Measurements from ENCODE around the gene H1-8.

Gene H1-8

DNA sequence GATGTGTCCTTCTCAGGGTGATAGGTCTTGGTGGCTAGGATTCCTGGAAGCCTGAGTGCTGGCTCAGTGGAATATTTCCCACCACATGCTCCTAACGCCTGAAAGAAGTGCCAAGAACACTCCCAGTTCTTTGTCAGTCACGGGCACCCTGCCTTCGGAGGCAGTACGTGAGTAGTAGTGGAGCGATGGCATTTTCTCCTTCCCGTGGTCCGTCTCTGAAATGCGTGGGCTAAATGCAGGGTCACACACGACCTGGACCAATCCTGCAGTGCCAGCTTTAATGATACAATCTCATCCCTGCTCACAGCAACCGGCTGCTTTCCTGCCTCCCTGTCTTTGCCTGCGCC lies 14.5 kb downstream of the H1-8 start:
- DNase-seq = no peak

DNA sequence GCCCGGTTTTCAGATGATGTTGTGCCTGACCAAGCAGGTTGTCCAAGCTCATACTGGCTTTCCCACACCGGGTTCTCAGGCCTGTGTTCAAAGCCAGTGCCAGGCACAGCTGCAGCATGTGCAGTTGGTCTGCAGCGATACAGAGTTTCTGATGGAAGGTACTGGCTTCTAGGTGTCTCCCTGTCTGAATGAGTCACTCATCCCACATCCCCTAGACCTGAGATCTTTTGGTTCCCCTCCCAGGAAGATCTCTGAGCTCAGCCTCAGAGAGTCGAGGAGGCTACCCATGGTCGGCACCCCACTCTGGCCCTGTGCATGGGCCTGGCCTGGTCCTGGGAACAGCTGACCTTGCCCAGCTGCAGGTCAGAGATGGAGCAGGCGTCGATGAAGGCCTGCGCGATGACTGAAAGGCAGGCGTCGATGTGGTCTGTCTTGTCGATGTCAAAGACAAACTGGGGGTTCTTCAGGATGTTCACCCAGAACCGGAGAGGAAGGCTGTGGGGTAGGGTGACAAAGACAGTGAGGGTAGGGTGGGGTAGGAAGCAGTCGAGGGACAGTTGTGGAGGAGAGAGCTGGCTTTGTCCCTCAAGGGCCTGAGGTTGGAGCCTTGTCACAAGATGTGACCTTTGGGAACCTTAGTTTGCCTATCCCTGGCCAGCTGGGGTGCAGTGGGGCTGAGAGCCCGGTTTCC lies 15.3 kb downstream of the H1-8 start:
- DNase-seq = no peak

DNA sequence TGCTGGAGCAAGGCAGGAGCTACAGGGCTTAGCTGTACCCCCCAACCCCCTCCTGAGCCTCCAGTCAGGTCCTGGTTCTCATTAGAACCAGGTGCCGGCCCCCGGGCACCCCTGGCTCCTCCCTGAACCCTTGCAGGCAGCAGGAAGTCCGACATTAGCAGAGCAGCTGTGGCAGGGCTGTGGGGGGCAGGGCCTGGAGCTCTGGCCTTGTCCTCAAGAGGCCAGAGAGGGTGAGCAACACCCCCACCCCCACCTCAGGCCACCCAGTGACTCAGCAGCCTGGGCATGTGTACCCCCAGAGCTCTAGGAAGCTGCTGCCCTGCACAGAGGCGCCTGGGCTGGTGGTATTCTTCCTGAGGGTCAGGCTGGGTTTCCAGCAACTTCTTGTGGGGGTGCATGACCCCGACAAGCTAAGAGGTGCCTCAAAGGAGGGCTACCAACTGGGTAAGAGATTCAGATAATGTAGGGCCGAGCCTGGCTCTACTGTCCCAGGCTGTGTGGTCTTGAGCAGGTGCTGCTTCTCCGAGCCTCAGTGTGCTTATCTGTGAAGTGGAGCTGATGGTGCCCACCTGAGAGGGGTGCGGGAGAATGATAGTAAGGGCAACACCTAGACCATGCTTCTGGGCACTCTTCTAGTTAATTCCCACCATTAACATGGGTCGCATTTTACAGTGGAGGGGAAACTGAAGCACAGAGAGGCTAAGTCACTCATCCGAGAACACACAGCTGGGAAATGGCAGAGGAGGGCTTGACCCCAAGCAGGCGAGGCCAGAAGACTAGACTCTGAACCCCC lies 16.0 kb downstream of the H1-8 start:
- DNase-seq = no peak

DNA sequence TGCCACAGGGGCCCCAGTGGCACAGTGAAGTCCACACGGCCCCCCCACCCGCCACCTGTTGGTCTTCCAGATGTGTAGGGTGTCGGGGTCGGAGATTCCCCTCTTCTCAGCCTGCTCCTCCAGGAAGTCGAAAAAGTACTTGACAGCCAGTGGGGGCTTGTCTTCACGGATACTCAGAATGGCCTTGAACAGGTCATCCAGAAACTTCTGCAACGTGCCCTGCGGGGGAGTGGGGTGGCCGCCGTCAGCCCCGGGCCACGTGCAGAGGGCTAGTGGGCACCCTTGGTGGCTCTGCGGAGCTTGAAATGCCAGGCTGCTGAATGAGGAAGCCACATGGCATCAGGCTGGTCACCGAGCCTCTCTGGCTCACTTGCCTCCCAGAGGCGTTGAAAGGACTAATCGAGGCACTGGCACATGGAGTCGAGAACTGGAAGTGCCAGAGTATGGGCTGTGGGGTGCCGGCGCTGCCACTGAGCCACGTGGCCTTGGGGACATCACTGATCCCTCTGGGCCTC lies 16.6 kb downstream of the H1-8 start:
- DNase-seq = no peak

DNA sequence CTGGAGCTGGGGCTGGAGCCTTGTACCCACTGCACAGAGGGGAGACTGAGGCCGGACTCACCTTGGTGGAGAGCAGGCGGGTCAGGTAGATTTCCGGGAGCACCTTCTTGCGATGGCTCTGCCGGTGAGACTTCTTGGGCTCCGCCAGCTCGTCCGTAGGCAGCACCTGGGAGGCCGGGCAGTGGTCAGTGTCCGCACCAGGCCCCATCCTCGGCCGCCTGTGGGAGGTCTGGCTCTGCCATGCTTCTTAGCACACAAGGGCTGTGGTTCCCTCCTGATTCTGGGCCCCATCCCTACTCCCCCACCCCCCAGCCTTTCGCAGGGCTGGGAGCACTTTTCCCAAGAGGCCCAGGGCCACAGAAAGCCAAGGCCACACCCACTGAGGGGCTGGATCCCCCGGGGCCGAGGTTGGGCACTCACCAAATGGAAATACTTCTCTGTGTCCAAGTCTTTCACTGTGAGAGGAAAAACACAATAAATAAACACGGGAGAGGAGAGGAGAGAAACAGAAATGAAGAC lies 17.4 kb downstream of the H1-8 start:
- DNase-seq = no peak

DNA sequence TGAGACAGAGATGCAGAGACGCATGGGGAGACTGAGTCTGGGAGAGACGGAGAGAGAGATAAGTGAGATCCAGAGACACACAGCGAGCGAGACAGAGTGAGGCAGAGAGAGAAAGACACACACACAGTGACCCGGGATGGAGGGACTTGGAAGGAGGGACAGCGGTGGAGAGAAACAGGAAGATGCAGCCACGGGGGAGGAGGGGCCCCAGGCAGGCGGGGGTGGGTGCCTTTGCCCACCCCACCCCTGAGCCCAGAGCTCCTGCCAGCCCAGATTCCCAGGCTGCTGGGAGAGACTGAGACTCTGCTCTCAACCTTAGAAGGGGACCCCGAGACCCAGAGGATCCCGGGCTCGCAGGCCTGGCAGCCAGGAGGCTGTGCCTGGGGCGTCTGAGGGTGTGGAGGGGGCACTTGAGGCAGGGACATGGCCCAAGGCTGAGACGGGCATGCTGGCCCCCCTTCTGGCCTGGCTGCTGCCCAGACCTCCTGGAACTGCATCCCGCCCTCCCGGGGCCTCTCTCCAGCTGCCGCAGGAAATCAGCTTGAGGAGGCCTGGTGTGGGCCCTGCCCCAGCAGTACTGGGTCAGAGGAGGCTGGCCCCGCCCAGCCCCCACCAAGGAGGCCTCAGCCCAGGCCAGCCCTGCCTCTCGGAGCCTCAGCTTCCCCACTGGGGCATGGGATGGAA lies 18.1 kb downstream of the H1-8 start:
- DNase-seq = no peak

DNA sequence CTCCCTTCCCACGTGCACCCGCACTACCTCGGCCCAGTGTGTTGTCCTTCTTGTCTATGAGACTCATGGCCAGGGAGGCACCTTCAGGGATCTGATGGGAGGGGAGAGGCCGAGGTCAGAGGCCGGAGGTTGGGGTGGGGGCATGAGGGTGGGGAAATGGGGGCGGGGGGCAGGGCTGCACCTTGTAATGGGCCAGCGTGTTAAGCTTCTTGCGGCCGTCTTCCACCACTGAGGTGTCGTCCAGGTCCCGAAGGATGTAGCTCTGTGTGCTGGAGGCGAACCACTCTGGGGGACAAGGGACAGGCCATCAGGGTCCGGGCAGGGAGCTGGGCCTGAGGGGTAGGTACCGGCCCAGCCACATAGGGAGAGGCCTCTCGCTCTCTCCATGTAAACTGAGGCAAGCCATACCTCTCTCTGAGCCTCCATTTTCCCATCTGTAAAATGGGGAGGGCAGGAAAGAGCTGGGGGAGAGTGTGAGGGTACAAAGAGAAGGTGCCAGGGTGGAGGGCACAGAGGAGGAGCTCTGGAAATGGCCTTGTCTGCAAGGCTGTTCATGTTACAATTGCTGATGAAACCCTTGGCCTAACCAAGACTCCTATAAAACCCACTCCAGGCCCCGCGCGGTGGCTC lies 18.8 kb downstream of the H1-8 start:
- no peak for DNase-seq

DNA sequence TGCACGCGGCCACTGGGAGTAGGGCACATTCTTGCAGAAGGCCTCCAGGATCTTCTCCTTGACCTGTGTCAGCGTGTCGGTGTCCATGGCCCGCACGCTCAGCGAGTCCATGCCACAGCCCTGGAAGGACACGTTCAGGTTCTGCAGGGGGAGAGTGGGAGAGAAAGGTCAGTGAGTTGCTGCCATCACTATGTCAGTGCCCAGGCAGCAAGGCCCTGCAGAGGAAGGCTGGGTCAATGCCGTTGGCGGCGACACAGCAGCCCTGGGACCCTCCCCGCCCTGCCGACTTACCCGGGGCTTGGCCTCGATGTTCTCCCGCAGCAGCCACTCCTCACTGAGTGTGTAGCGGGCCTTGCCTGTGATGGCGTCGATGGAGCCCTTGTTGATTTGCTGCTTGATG lies 19.8 kb downstream of the H1-8 start:
- no peak for DNase-seq

DNA sequence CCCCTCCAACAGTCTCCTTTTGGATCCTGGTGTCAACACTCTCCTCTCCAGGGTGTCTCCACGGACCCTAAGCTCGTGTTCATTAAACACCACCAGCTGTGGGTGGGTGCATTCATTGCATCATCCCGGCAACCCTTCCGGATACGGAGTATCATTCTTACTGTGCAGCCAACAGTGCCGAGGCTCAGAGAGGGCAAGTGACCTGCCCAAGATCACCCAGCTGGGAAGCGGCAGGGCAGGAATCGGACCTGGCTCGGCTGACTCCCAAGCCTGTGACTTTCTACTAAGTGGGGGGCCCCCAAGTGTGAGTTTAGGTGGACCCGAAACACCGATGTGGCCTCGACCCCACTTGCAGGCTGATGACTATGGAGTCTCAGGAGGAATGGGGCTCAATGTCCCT lies 20.4 kb downstream of the H1-8 start:
- no peak for DNase-seq

DNA sequence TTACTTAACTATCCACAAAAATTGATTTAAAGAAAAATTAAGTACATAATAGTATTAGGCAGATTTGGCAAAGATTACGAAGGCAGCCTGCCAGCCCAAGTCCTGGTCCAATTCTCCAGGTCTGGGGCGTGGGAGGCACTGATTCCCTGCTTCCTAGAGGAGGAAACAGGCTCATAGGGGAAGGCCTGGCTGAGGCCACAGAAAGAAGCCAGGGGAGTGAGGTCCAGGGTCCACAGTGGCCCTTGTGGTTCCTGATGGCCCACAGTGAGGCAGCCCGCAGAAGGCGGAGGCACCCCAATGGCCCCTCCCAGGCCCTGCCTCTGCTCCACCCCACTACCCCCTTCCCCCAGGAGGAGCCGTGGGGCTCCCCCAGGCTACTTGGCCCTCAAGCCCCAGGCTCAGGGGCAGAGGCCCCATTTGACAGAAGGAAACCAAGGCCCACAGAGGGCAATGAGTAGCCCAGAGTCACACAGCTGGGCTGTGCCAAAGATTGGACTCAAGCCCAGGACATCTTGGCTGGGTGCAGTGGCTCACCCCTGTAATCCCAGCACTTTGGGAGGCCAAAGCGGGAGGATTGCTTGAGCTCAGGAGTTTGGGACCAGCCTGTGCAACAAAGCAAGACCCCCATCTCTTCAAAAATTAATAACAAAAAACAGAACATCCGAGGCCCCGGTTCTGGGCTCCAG lies 21.0 kb downstream of the H1-8 start:
- DNase-seq = no peak

DNA sequence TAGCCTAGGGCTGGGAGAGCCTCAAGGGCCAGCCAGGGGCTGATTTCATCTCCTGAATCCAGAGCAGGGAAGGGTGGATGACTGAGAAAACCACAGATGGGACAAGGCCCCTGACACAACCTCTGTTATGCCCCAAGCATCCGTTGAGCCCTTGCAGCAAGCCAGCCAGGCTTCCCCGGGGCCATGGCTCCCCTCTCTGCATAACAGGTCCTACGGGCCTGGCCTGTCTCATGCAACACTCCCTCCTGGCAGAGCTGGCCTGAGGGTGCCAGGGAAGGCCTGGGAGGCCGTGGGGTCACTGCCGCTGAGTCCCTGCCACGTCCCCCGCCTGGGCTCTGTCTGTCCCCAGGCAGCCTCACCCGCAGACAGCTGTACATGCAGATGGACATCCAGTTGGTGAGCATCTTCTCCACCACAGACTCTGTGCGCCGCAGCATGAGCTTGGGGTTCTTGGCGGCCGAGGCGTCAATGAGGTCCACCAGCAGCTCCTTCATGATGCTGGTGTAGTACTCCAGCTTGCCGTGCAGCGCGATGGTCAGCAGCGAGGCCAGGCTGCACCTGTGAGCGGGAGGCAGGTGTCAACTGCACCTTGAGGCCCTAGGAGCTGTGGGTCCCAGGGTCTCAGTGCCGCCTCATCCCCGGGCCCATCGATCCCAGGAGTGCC lies 22.1 kb downstream of the H1-8 start:
- DNase-seq = no peak

DNA sequence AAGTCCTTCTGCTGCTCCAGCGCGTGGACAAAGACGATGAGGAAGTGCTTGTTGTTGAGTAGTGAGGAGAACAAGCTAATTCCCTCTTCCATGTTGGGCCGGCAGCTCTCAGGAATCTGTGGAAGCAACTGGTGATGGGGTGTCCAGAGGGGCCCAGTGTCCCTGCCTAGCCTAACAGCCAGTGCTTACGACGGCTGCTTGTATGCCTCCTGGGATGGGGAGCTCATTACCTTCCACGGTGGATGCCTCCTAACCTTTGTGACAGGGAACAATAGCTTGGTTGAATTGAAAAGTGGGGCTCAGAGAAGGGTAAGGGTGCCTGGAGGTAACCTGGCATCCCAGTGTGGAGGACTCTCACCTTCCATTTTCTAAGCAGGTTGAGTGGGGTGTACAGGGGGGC lies 22.9 kb downstream of the H1-8 start:
- no peak for DNase-seq

DNA sequence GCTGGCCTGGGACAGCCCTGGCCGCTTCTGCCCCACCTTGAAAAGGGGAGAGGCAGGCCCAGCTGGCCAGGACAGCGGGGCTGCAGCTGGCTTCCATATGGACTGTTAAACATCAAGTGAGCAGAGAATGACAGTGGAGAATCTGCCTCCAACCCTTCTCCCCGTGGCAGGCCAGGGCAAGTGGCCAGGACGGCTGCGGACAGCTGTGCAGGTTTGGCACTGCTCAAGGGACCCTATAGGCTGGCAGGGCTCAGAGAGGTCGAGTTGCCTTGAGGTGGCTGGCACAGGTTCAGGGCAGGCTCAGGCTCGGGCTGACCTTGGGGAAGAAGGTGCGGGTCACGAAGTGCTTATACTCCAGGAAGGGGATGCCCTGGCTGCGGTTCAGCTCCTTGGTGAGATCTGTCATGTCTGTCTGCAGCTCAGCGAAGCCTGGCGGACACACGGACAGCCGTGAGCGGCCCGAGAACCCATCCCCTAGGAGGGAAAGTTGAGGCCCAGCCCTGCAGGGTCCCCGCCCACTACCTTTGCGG lies 24.3 kb downstream of the H1-8 start:
- DNase-seq = no peak

DNA sequence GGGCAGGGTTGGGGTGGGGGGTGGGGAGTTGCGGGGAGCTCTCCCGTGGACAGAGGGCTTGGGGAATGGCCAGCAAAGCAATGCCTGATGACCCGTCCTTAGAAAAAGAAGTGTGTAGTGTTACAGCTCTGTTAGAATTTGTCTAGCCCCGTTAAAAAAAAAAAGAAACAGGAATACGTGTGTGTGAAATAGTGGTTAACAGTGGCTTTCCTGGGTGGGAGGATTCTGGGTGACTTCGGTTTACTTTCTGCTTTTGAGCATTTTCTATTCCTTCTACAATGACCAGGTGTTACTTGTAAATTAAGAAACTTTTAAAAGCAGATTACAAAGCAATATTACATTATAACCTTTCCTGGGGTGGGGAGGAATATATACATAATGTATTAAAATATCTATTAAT lies 25.0 kb downstream of the H1-8 start:
- no peak for DNase-seq

DNA sequence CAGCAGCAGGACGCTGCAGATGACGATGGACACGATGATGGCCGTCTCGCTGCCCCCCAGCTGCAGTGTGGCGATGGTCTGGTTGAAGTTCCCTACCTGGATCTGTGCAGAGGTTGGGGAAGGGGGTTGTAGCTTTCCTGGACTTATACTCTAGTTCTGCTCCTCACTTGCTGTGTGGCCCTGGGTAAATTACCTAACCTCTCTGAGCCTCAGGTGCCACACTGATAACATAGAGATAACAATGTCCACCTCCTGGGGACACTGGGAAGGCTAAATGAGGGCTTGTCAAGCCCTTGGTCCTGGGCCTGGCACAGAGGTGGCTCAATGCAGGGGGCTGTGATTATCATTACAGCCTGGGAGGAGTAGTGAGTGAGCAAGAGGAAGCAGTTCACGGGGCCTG lies 26.9 kb downstream of the H1-8 start:
- DNase-seq = no peak

DNA sequence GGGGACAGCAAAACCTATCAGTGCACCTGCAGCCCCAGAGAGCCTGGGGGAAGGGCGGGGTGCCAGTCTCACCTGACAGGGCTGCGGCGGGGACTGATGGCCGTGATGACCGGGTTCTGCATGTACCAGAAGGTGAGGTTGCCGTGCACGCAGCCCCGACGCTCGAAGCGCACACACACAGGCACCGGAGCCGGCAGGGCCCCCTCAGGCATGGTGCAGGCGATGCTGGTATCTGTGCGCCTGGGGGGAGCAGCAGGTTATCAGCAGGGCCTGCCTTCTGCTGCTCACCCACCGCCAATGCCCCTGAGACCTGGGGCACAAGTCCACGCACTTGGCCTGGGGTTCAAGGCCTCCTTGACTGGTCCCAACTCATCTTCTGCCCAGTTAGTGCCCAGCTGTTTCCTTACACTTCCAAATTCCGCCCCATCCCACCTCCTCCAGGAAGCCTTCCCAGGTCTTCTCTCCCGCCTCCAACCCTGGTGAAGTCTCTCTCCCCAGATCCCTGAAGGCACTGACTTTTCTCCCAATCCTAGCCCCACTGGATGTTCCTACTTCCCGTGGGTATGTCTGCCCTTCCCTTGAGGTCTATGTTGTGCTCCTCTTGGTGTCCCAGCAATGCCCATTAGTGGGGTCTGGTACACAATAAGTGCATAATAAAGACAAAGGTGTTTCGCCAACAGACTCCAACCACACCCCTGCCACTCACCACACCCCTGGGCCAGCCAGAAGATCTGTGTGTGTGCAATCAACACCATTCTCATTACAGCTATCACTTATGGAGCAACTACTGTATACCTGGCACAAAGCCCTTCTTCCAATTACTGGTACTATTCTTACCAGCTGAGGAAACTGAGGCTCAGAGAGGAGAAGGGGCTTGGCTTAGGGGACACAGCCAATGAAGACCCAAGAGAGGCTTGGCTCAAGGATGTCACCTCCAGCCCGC lies 28.9 kb downstream of the H1-8 start:
- no peak for DNase-seq

DNA sequence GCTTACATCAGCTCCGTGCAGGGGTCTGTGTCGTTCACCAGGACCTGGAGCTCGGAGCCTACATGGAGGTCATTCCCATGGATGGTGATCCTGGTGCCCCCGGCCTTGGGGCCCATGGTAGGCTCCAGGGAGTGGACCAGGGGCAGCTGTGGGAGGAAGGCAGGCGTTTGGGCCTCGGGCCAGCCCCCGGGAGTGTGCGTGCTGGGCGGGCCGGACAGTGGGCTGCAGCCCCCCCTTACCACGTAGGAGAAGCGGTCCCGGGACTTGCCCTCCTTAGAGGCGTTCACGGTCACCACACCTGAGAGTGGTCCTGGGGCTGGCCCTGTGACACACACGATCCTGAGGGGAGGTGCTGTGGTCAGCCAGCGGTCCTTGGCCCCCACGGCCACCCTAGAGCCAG lies 29.6 kb downstream of the H1-8 start:
- DNase-seq = no peak

DNA sequence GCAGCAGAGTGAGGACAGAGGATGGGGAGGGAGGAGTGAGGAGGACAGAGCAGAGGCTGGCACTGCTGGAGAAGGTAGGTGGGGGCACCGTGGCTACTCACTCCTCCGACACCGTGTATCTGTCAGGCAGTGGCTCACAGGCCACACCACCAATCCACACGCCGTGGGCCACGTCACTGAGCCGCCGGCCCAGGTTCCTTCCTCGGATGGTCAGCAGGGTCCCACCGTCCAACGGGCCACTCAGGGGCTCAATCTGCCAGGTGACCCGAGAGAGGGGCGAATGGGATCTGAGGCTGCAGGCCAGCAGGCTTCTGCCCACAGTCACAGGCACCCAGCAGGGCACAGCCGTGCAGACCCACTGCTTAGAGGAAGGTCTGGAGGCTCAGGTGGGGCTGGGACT lies 30.5 kb downstream of the H1-8 start:
- no peak for DNase-seq

DNA sequence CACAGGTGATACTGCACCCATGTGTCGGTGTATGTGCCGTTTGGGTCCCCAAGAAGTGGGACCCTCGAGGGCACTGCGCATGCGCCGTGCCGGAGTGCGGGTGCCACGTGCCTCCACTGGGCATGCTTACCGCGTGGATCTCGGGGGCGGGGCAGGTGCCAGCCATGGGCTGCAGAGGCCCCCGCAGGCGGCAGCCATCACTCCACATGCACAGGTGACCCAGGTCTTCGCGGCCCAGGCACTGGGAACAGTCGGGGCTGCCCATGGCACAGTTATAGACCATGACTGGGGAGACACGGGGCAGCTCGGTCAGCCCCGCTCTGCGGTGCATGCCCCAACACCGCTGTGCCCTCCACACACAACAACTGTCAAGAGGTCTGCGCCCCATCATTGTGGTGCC lies 31.2 kb downstream of the H1-8 start:
- no peak for DNase-seq

DNA sequence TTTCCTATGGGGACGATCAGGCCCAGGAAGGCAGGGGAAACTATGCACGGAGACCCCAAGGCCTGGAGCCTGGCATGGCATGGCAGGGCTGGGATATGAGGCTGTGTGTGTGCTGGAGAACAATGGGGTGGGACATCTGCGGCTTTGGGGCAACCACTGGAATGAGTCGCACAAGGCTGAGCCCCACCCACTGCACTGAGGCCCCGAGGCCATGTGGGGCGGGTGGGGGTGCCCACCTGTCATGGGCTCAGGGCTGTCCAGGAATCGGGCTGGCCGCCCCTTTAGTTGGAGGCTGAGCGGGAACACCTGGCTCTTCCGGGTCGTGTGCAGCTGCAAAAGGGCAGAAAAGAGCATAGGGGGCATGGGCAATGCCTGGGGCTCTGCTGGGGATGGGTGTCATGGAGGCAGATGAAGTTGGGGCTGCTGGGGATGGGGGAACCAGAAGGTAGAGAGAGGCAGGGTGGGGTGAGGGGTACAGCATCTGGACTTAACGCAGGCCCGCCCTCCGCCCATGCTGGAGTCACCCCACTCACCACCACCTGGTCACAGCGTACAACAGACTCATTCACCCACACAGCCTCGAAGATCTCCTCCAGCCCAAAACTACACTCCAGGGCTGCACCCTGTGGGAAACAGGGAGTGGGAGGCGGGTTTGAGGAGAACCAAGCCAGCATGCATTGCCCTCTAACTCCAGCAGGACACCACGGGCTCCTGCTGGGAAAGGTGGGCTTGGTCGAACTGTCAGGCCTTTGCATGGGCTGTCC lies 32.4 kb downstream of the H1-8 start:
- no peak for DNase-seq

Measured in SW 1271 (cell line).